ENCODE measurements around the gene KANSL2.

The KANSL2 gene

GRCh38 chr12:48717252-48717695, 35.2 kb upstream of the KANSL2 start:
- Histone ChIP-seq H3K9me3 (ENCODE audit: insufficient read depth, low read length) (no peaks in the 10 kb centered on the region; the same call in 1 of the 2 replicates), H3K27ac (ENCODE audit: low read depth, low read length) (peak overlapping the region; percentile 72), H4K20me1 (ENCODE audit: low read depth, low read length) (no peaks in the 10 kb centered on the region), H2AFZ (ENCODE audit: low read depth, low read length, severe bottlenecking) (peak overlapping the region; percentile 88), H3F3A (ENCODE audit: insufficient read depth) (peaks cover 6% of the 10 kb centered on the region), H3K79me2 (ENCODE audit: insufficient read depth, low read length) (peaks cover 35% of the 10 kb centered on the region), H3K9ac (ENCODE audit: low read length) (peak overlapping the region; percentile 80), H3K36me3 (ENCODE audit: low read length) (peaks cover 14% of the 10 kb centered on the region; the same call in 1 of the 2 replicates), H3K27me3 (ENCODE audit: low read length) (no peaks in the 10 kb centered on the region), H3K9me2 (replicated peaks; ENCODE audit: insufficient read depth, low read length) (no peaks in the 10 kb centered on the region), H3K4me3 (ENCODE audit: insufficient read depth, low read length, poor library complexity, severe bottlenecking) (peak overlapping the region; percentile 98), H3K4me2 (ENCODE audit: low read depth, low read length, poor library complexity, severe bottlenecking) (peak overlapping the region; percentile 95)
- no peak for TF ChIP-seq EZH2phosphoT487 (conservative IDR thresholded peaks at IDR 0.05; ENCODE audit: low read length)
- no peak for TF ChIP-seq CTCF (IDR thresholded peaks at IDR 0.05; ENCODE audit: insufficient read depth, low read length, poor library complexity, severe bottlenecking)

GRCh38 chr12:48716493-48717251, 34.6 kb upstream of the KANSL2 start, which contains the start of gene CCNT1:
CCNT1 (minus strand) TSS chr12:48716707; CDS start chr12:48716675, 32 bp downstream.
- TF ChIP-seq EZH2phosphoT487 (conservative IDR thresholded peaks at IDR 0.05; ENCODE audit: low read length) (no peak), CTCF (IDR thresholded peaks at IDR 0.05; ENCODE audit: insufficient read depth, low read length, poor library complexity, severe bottlenecking) (no peak)
- H4K20me1 ChIP-seq (ENCODE audit: low read depth, low read length), result no peaks in the 10 kb centered on the region

GRCh38 chr12:48716168-48716492, 34.1 kb upstream of the KANSL2 start:
- Histone ChIP-seq H3K9me2 (replicated peaks; ENCODE audit: insufficient read depth, low read length) (no peaks in the 10 kb centered on the region), H3F3A (ENCODE audit: insufficient read depth) (peaks cover 6% of the 10 kb centered on the region), H3K9me3 (ENCODE audit: insufficient read depth, low read length) (no peaks in the 10 kb centered on the region; the same call in 1 of the 2 replicates), H3K27me3 (ENCODE audit: low read length) (no peaks in the 10 kb centered on the region), H3K36me3 (ENCODE audit: low read length) (peaks cover 19% of the 10 kb centered on the region; the same call in 1 of the 2 replicates), H3K4me3 (ENCODE audit: insufficient read depth, low read length, poor library complexity, severe bottlenecking) (peak overlapping the region; percentile 82), H3K9ac (ENCODE audit: low read length) (peak overlapping the region; percentile 85), H3K79me2 (ENCODE audit: insufficient read depth, low read length) (peaks cover 46% of the 10 kb centered on the region), H3K4me2 (ENCODE audit: low read depth, low read length, poor library complexity, severe bottlenecking) (peak overlapping the region; percentile 91), H4K20me1 (ENCODE audit: low read depth, low read length) (no peaks in the 10 kb centered on the region), H2AFZ (ENCODE audit: low read depth, low read length, severe bottlenecking) (peak overlapping the region; percentile 22), H3K27ac (ENCODE audit: low read depth, low read length) (peak overlapping the region; percentile 69)
- TF ChIP-seq EZH2phosphoT487 (conservative IDR thresholded peaks at IDR 0.05; ENCODE audit: low read length) (no peak), CTCF (IDR thresholded peaks at IDR 0.05; ENCODE audit: insufficient read depth, low read length, poor library complexity, severe bottlenecking) (no peak)

More at GRCh38 chr12:48716493-48717251, 34.6 kb upstream of the KANSL2 start, which contains the start of gene CCNT1:
- no peaks in the 10 kb centered on the region; the same call in 1 of the 2 replicates for H3K9me3 ChIP-seq (ENCODE audit: insufficient read depth, low read length)
- peak within 1 kb of the TSS; percentile 98 for H3K4me3 ChIP-seq (ENCODE audit: insufficient read depth, low read length, poor library complexity, severe bottlenecking)
- H3F3A ChIP-seq (ENCODE audit: insufficient read depth), result peaks cover 6% of the 10 kb centered on the region
- peak within 1 kb of the TSS; percentile 95 for H3K4me2 ChIP-seq (ENCODE audit: low read depth, low read length, poor library complexity, severe bottlenecking)
- peak within 1 kb of the TSS; percentile 88 for H2AFZ ChIP-seq (ENCODE audit: low read depth, low read length, severe bottlenecking)
- peaks cover 16% of the 10 kb centered on the region; the same call in 1 of the 2 replicates for H3K36me3 ChIP-seq (ENCODE audit: low read length)
- no peaks in the 10 kb centered on the region for H3K9me2 ChIP-seq (replicated peaks; ENCODE audit: insufficient read depth, low read length)
- H3K9ac ChIP-seq (ENCODE audit: low read length), result peak within 1 kb of the TSS; percentile 85
- peaks cover 41% of the 10 kb centered on the region for H3K79me2 ChIP-seq (ENCODE audit: insufficient read depth, low read length)
- peak within 1 kb of the TSS; percentile 72 for H3K27ac ChIP-seq (ENCODE audit: low read depth, low read length)
- no peaks in the 10 kb centered on the region for H3K27me3 ChIP-seq (ENCODE audit: low read length)
